SK-N-MC (cell line): ENCODE results near the gene LRRC8A.

Source experiments
- EZH2 ChIP-seq: fragments of 200-600 bp; sonication (generic); IDR thresholded peaks from one replicate; pipeline ENCODE4 v1.6.1; 2017; ENCODE audit warnings: antibody characterized with exemption
- FOXP2 ChIP-seq: optimal IDR thresholded peaks from 2 replicates; pipeline ENCODE3; 2011; ENCODE audit warnings: mild to moderate bottlenecking, moderate library complexity; ENCODE audit not compliant: insufficient read depth; ENCODE audit errors: extremely low read length, control extremely low read depth
- POLR2AphosphoS5 ChIP-seq: IDR thresholded peaks from 2 replicates; pipeline ENCODE4 v1.6.1; 2012; ENCODE audit warnings: mild to moderate bottlenecking, low read depth, low read length, borderline replicate concordance

- TF ChIP-seq POLR2AphosphoS5 (no peak), EZH2 (no peak), FOXP2 (no peak)
Observed at GRCh38 chr9:128918921-128919320, 37.0 kb downstream of the LRRC8A start.
